ENCODE results near the gene NRXN3. TPM values are rescaled to one million over a fixed set of nuclear protein-coding genes. Genes with fewer than 3 reads are reported as not detected.

The NRXN3 gene
- total and polyA plus RNA-seq, 2 experiments from 2014 or later, result 1.0 to 1.8 TPM

DNA sequence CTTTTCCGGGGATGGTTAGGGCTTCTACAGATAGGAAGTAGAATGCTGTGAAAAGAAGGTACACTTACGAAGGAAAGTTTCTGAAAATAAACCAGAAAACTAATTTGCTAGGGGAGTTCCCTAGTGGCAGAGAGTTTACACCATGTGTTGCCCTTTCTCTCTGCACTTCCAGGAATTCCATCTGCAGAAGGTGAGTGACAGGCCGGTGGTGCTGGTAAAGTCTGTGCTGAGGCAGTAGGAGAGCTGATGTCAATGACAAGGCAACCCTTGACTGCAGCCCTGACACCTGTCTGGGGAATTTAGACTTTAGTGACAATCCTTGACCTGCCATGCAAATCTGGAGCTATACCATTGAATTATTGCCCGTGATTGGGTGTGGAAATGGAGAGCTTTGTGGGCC, 687.8 kb downstream of the NRXN3 start (continued):
- TF ChIP-seq POLR2AphosphoS5 (IDR thresholded peaks at IDR 0.05; ENCODE audit: low read depth), result no peak
- TF ChIP-seq EZH2phosphoT487 (IDR thresholded peaks at IDR 0.05; ENCODE audit: unreplicated experiment), result no peak
- no peak for TF ChIP-seq ZNF331 (CRISPR knock-in tag; IDR thresholded peaks at IDR 0.05; ENCODE audit: low read depth)
- TF ChIP-seq, protein P1, sequence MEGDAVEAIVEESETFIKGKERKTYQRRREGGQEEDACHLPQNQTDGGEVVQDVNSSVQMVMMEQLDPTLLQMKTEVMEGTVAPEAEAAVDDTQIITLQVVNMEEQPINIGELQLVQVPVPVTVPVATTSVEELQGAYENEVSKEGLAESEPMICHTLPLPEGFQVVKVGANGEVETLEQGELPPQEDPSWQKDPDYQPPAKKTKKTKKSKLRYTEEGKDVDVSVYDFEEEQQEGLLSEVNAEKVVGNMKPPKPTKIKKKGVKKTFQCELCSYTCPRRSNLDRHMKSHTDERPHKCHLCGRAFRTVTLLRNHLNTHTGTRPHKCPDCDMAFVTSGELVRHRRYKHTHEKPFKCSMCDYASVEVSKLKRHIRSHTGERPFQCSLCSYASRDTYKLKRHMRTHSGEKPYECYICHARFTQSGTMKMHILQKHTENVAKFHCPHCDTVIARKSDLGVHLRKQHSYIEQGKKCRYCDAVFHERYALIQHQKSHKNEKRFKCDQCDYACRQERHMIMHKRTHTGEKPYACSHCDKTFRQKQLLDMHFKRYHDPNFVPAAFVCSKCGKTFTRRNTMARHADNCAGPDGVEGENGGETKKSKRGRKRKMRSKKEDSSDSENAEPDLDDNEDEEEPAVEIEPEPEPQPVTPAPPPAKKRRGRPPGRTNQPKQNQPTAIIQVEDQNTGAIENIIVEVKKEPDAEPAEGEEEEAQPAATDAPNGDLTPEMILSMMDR (conservative IDR thresholded peaks at IDR 0.05; ENCODE audit: low read depth in 2 of 2), result no peak
- no peak for TF ChIP-seq CREB1 (CRISPR knock-in tag; IDR thresholded peaks at IDR 0.05; ENCODE audit: low read depth)
- TF ChIP-seq STAT1 (IDR thresholded peaks at IDR 0.05; ENCODE audit: unreplicated experiment), result no peak
- no peak for TF ChIP-seq EZH2 (IDR thresholded peaks at IDR 0.05; ENCODE audit: low read depth, unreplicated experiment)
- TF ChIP-seq JUNB (IDR thresholded peaks at IDR 0.05; ENCODE audit: unreplicated experiment), result no peak
- TF ChIP-seq, protein P2, sequence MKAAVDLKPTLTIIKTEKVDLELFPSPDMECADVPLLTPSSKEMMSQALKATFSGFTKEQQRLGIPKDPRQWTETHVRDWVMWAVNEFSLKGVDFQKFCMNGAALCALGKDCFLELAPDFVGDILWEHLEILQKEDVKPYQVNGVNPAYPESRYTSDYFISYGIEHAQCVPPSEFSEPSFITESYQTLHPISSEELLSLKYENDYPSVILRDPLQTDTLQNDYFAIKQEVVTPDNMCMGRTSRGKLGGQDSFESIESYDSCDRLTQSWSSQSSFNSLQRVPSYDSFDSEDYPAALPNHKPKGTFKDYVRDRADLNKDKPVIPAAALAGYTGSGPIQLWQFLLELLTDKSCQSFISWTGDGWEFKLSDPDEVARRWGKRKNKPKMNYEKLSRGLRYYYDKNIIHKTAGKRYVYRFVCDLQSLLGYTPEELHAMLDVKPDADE (IDR thresholded peaks at IDR 0.05), result no peak
- no peak for TF ChIP-seq ZNF114 (CRISPR knock-in tag; IDR thresholded peaks at IDR 0.05)

DNA sequence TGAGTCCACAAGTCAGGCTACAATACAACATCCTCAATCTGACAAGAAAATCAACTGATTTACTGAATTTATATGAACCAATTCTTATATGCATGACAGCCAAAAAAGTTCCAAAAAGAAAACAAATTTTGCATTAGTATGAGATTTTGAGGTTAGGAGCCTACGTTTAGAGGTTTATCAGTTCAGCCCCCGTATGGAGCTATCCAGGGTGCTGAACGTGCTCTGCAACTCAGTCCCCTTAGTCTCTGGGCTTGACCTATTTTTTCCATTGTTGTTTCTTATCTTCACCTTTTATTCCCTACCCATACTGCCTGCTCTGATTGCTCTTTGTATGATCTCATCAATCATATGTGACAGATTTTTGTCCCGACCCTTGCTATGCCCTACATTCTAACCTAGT, 693.0 kb downstream of the NRXN3 start:
- H3K27me3 Mint-ChIP-seq (ENCODE audit: insufficient read depth, low read depth, poor library complexity), result peaks cover 3% of the 10 kb centered on the region
- no peaks in the 10 kb centered on the region for H3K27me3 ChIP-seq (ENCODE audit: insufficient read depth)
- no peaks in the 10 kb centered on the region for H3K4me1 ChIP-seq (ENCODE audit: insufficient read depth)
- TF ChIP-seq, protein P3, sequence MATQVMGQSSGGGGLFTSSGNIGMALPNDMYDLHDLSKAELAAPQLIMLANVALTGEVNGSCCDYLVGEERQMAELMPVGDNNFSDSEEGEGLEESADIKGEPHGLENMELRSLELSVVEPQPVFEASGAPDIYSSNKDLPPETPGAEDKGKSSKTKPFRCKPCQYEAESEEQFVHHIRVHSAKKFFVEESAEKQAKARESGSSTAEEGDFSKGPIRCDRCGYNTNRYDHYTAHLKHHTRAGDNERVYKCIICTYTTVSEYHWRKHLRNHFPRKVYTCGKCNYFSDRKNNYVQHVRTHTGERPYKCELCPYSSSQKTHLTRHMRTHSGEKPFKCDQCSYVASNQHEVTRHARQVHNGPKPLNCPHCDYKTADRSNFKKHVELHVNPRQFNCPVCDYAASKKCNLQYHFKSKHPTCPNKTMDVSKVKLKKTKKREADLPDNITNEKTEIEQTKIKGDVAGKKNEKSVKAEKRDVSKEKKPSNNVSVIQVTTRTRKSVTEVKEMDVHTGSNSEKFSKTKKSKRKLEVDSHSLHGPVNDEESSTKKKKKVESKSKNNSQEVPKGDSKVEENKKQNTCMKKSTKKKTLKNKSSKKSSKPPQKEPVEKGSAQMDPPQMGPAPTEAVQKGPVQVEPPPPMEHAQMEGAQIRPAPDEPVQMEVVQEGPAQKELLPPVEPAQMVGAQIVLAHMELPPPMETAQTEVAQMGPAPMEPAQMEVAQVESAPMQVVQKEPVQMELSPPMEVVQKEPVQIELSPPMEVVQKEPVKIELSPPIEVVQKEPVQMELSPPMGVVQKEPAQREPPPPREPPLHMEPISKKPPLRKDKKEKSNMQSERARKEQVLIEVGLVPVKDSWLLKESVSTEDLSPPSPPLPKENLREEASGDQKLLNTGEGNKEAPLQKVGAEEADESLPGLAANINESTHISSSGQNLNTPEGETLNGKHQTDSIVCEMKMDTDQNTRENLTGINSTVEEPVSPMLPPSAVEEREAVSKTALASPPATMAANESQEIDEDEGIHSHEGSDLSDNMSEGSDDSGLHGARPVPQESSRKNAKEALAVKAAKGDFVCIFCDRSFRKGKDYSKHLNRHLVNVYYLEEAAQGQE (IDR thresholded peaks at IDR 0.05; ENCODE audit: unreplicated experiment), result peak; percentile 93
- TF ChIP-seq, protein P2 (IDR thresholded peaks at IDR 0.05), result no peak
- no peaks in the 10 kb centered on the region for H3K36me3 ChIP-seq (ENCODE audit: insufficient read depth)
- ATAC-seq, result peak; percentile 79
- H3K27ac Mint-ChIP-seq, result no peak overlapping the region
- DNase-seq (ENCODE audit: low spot score), result peak; percentile 65
- H3K36me3 Mint-ChIP-seq (ENCODE audit: low read depth), result 0 out of 3 replicates have a peak, but pooled peaks cover 2% of the 10 kb centered on the region
- no peak overlapping the region for H2AFZ ChIP-seq
- H3K9me3 Mint-ChIP-seq, result no peaks in the 10 kb centered on the region; the same call in 2 of the 3 replicates
- H3K9me2 ChIP-seq (ENCODE audit: insufficient read depth), result no peaks in the 10 kb centered on the region
- peaks cover 10% of the 10 kb centered on the region; the same call in 2 of the 3 replicates for H3K4me1 Mint-ChIP-seq
- no peak overlapping the region for H3K4me3 ChIP-seq
- no peaks in the 10 kb centered on the region for H3K79me2 ChIP-seq (replicated peaks; ENCODE audit: insufficient read depth)
- no peaks in the 10 kb centered on the region for H3F3A ChIP-seq (replicated peaks; ENCODE audit: low read depth)
- no peak overlapping the region for H3K4me3 Mint-ChIP-seq
- no peaks in the 10 kb centered on the region for H4K20me1 ChIP-seq (replicated peaks; ENCODE audit: insufficient read depth)
- H3K27ac ChIP-seq (ENCODE audit: low read depth), result no peak overlapping the region
- no peak overlapping the region for H3K4me2 ChIP-seq

Measured in GM23338 (cell line).